Keratinocyte (primary cell): ENCODE results near the gene KLHL29. TPM values are rescaled to one million over a fixed set of nuclear protein-coding genes. Genes with fewer than 3 reads are reported as not detected.

ENCODE experiments used
- DNase-seq: peaks from one replicate; pipeline ENCODE4 v3.0.0-alpha.2; 2011; ENCODE audit warnings: low read depth, missing footprints, low spot score
- FAIRE-seq: peaks from 2 replicates; lab custom pipeline; 2011; peaks lifted over from hg19 to GRCh38; lab: Jason Lieb, UNC
- H2AFZ ChIP-seq: 2 replicates; pipeline ENCODE4 v1.6.0; 2012; ENCODE audit warnings: low read length, control low read depth, inconsistent platforms; ENCODE audit not compliant: control insufficient read depth
- H3K27ac ChIP-seq: 2 replicates; pipeline ENCODE4 v1.5.1; 2011; ENCODE audit warnings: low read length; ENCODE audit not compliant: control insufficient read depth, insufficient read depth
- H3K27me3 ChIP-seq: 3 replicates; pipeline ENCODE4 v1.6.0; 2011; ENCODE audit warnings: low read length; ENCODE audit not compliant: control insufficient read depth, insufficient read depth; ENCODE audit errors: extremely low read depth
- H3K36me3 ChIP-seq, 2 experiments: 2 replicates in 1 of 2; 3 replicates in 1 of 2; pipeline ENCODE4 v1.5.1; 2011; ENCODE audit warnings: low read length in 2 of 2, mild to moderate bottlenecking in 1 of 2; ENCODE audit not compliant: control insufficient read depth in 2 of 2, insufficient read depth in 2 of 2; ENCODE audit errors: extremely low read depth in 1 of 2
- H3K4me1 ChIP-seq: 3 replicates; pipeline ENCODE4 v1.5.1; 2011; ENCODE audit warnings: low read length; ENCODE audit not compliant: control insufficient read depth, insufficient read depth; ENCODE audit errors: extremely low read depth
- H3K4me2 ChIP-seq: 3 replicates; pipeline ENCODE4 v1.6.0; 2011; ENCODE audit warnings: low read depth, low read length; ENCODE audit not compliant: control insufficient read depth, insufficient read depth; ENCODE audit errors: extremely low read depth
- H3K4me3 ChIP-seq, 3 experiments: fragments of 200-600 bp in 1 of 3; sonication (generic) in 1 of 3; 2 replicates in 2 of 3; 3 replicates in 1 of 3; pipeline ENCODE4 v1.5.1; 2011 to 2016; ENCODE audit warnings: low read length in 3 of 3, mild to moderate bottlenecking in 3 of 3, control low read depth in 2 of 3, inconsistent platforms in 1 of 3, low read depth in 1 of 3, mixed read lengths in 1 of 3, mixed run types in 1 of 3, moderate library complexity in 1 of 3; ENCODE audit not compliant: control insufficient read depth in 2 of 3, insufficient read depth in 2 of 3; ENCODE audit errors: extremely low read depth in 1 of 3
- H3K79me2 ChIP-seq: 2 replicates; pipeline ENCODE4 v1.6.0; 2012; ENCODE audit warnings: low read length; ENCODE audit not compliant: control insufficient read depth, insufficient read depth
- H3K9ac ChIP-seq: 3 replicates; pipeline ENCODE4 v1.6.0; 2011; ENCODE audit warnings: low read length; ENCODE audit not compliant: control insufficient read depth, insufficient read depth; ENCODE audit errors: extremely low read depth
- H3K9me1 ChIP-seq: 3 replicates; pipeline ENCODE4 v1.6.0; 2011; ENCODE audit warnings: low read length; ENCODE audit not compliant: control insufficient read depth, insufficient read depth; ENCODE audit errors: extremely low read depth
- H3K9me3 ChIP-seq: 2 replicates; pipeline ENCODE4 v1.5.1; 2012; ENCODE audit warnings: low read depth, low read length; ENCODE audit not compliant: control insufficient read depth
- H4K20me1 ChIP-seq: 3 replicates; pipeline ENCODE4 v1.6.0; 2011; ENCODE audit warnings: low read length; ENCODE audit not compliant: control insufficient read depth, insufficient read depth; ENCODE audit errors: extremely low read depth
- CTCF ChIP-seq, 3 experiments: IDR thresholded peaks in 1 of 3; conservative IDR thresholded peaks in 1 of 3; optimal IDR thresholded peaks in 1 of 3; 2 replicates in 2 of 3; 3 replicates in 1 of 3; pipeline versions ENCODE3 to v1.5.1; 2011; ENCODE audit warnings: low read length in 3 of 3, mild to moderate bottlenecking in 3 of 3, moderate library complexity in 2 of 3, control low read depth in 1 of 3, inconsistent platforms in 1 of 3; ENCODE audit not compliant: insufficient read depth in 2 of 3; ENCODE audit errors: extremely low read depth in 1 of 3
- EZH2 ChIP-seq: IDR thresholded peaks from one replicate; pipeline ENCODE4 v1.6.1; 2012; ENCODE audit warnings: inconsistent platforms, mild to moderate bottlenecking, low read length, moderate library complexity
- dilution Hi-C: fragments of 300-500 bp; cut with MboI; formaldehyde crosslinking; loops from one replicate; pipeline ENCODE4 v1.7.0; 2020; ENCODE audit warnings: low sequenced_read_pairs; ENCODE audit not compliant: extremely low pct_ligation_motif_present
- polyA plus RNA-seq, 5 experiments: library from polyadenylated mRNA; depleted of rRNA in 3 of 5; stranded (reverse) in 3 of 5; stranded (forward) in 1 of 5; unstranded in 1 of 5; fragments of >200 nt; gene quantifications; 1 replicate in 1 of 5; 2 replicates in 3 of 5; 3 replicates in 1 of 5; pipeline versions ENCODE4 v1.2.1 to v1.2.3, GENCODE V29; 2011 to 2012; ENCODE audit warnings: missing spikeins in 2 of 5, low read depth in 1 of 5, low replicate concordance in 1 of 5

The KLHL29 gene
- polyA plus RNA-seq, 1 donor (not counting 4 experiments of a cell fraction or from before 2014, with no cell fraction given): 4.7 TPM

GRCh38 chr2:23516520-23517256 is 131.7 kb downstream of the KLHL29 start:
- no peak for DNase-seq
- Histone ChIP-seq H3K9me1 (no peaks in the 10 kb centered on the region), H3K27ac (no peak overlapping the region), H3K79me2 (no peaks in the 10 kb centered on the region), H4K20me1 (no peaks in the 10 kb centered on the region), H3K27me3 (no peaks in the 10 kb centered on the region), H3K4me1 (no peaks in the 10 kb centered on the region), H3K9ac (no peak overlapping the region), H3K9me3 (no peaks in the 10 kb centered on the region), H3K36me3 (no peaks in the 10 kb centered on the region), H3K4me3 (no peak overlapping the region), H3K4me2 (no peak overlapping the region), H2AFZ (no peak overlapping the region)
- no peak for FAIRE-seq
- TF ChIP-seq CTCF (optimal IDR thresholded peaks at IDR 0.05 in 1 of 3, IDR thresholded peaks at IDR 0.05 in 1 of 3, conservative IDR thresholded peaks at IDR 0.05 in 1 of 3; ENCODE audit: extremely low read depth in 1 of 3, insufficient read depth in 2 of 3, low read length in 3 of 3) (no peak), EZH2 (no peak)
- dilution Hi-C loops: no loop called here

GRCh38 chr2:23518481-23519333 is 133.7 kb downstream of the KLHL29 start:
- H3K9ac ChIP-seq: no peak overlapping the region
- H3K4me1 ChIP-seq: peaks cover 5% of the 10 kb centered on the region
- H3K27me3 ChIP-seq: no peaks in the 10 kb centered on the region
- H4K20me1 ChIP-seq: no peaks in the 10 kb centered on the region
- H3K27ac ChIP-seq: no peak overlapping the region
- FAIRE-seq: no peak
- DNase-seq: no peak
- no peak overlapping the region for H3K4me2 ChIP-seq
- dilution Hi-C loops: no loop called here
- H3K9me3 ChIP-seq: no peaks in the 10 kb centered on the region
- H3K9me1 ChIP-seq: no peaks in the 10 kb centered on the region
- TF ChIP-seq CTCF (optimal IDR thresholded peaks at IDR 0.05 in 1 of 3, IDR thresholded peaks at IDR 0.05 in 1 of 3, conservative IDR thresholded peaks at IDR 0.05 in 1 of 3; ENCODE audit: extremely low read depth in 1 of 3, insufficient read depth in 2 of 3, low read length in 3 of 3): no peak
- TF ChIP-seq EZH2: no peak
- H3K79me2 ChIP-seq: no peaks in the 10 kb centered on the region
- H3K36me3 ChIP-seq: no peaks in the 10 kb centered on the region
- no peak overlapping the region for H3K4me3 ChIP-seq
- no peak overlapping the region for H2AFZ ChIP-seq
